OCI-LY3 (cell line): ENCODE data around the gene RHOA.

ENCODE experiments used
- CTCF ChIP-seq: fragments of 200-600, 300-600 bp; sonication (generic); IDR thresholded peaks from 2 replicates; pipeline ENCODE4 v1.5.1; 2014; ENCODE audit warnings: antibody characterized with exemption, low read length, low read depth
- EZH2phosphoT487 ChIP-seq: fragments of 200-600 bp; shearing (Covaris generic); IDR thresholded peaks from 2 replicates; pipeline ENCODE4 v1.6.1; 2018; ENCODE audit warnings: antibody characterized with exemption, mixed run types, low read depth

GRCh38 chr3:49388289-49388820, 23.4 kb downstream of the RHOA start:
- TF ChIP-seq CTCF (no peak), EZH2phosphoT487 (no peak)
